SKM-1 (cell line): ENCODE data around the gene SBF2.
"Not testable (repeated sequence)": the region's sequence is repeated elsewhere in the genome, so short reads cannot be mapped to it uniquely, and the experiment has no call there.

Experiments
- DNase-seq: peaks from one replicate; lab custom pipeline; 2025; ENCODE audit not compliant: unreplicated experiment; lab: John Stamatoyannopoulos, UW

SBF2 gene

DNA sequence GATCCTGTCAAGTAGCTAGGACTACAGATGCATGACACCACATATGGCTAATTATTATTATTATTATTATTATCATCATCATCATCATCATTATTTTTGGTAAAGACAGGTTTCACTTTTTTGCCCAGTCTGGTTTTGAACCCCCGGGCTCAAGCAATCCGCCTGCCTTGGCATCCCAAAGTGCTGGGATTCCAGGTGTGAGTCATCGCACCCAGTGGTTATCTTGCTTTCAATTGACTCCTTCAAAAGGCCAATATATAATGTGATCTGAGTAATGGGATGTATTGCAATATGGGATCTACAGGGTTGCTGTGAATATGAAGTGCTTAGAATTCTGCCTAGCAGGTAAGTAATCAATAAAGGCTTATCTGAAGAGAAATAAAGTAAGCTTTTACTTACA is 221.2 kb downstream of the SBF2 start:
- no peak for DNase-seq

DNA sequence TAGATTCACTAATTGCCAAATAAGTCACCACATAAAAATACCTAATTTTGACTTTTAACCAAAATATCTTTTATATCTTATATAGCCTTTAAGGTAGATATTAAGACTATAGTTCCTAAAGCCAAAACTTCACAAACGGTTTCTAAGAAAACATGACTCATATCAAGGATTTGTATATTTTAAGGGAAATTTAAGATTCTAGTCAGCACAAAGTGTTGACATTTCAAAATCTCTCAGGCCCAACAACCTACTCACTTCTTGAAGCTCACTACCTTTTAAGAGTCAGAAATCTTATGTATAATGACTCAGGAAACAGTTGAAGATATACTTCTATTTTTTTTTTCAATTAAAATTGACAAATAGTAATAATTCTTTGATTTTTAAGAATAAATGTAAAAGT is 221.9 kb downstream of the SBF2 start:
- no peak for DNase-seq

DNA sequence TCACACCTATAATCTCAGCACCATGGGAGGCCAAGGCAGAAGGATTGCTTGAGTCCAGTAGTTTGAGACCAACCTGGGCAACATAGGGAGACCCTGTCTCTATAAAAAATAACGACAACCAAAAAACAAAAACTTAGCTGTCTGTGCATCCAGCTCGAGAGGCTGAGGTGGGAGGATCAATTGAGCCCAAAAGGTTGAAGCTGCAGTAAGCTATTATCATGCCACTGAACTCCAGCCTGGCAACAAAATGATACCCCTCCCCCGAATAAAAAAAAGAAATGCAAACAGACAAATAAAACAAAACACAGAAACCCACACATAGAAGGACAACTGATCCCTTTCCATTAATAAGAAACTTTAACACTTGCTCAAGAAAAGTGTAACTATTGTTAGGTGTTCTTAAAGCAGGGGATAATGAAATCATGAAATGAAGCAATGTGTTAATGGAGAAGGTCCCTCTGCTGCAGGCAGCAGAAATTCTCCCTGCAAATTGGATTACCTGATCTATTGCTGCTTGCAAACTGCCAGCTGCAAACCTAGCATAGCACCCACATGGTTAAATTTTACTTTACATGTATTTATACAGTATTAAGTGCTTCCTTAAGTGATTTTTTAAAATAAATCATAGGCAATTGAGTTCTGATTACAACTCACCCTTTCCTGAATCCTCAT is 226.3 kb downstream of the SBF2 start:
- no peak for DNase-seq

DNA sequence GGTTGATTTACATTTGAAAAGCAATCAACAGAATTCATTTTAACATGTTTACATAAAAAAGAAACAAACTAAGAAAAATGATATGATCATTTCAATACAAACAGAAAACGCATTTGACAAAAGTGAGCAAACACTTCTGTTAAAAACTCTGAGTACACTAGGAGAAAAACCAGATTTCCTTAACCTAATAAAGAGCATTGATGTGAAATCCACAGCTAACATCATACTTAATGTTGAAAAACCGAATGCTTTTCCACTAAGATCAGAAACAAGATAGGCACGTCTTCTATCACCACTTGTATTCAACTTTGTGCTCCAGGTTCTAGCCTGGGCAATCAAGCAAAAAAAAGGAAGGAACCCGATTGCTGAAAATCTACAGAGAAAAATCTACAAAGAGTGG is 227.6 kb downstream of the SBF2 start:
- no peak for DNase-seq

DNA sequence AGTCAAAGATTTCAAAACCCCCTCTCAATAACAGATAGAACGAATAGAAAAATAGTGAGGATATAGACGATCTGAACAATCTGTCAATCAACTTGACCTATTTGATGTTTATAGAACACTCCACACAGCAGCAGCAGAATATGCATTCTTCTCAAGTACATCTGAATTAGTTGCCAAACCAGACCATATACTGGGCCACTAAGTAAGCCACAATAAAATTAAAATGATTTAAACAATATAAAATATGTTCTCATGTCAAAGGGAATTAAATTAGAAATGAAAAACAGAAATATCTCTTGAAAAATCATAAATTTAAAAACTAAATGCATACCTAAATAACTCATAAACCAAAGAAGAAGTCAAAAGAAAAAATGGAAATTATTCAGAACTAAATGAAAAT is 229.2 kb downstream of the SBF2 start:
- no peak for DNase-seq

DNA sequence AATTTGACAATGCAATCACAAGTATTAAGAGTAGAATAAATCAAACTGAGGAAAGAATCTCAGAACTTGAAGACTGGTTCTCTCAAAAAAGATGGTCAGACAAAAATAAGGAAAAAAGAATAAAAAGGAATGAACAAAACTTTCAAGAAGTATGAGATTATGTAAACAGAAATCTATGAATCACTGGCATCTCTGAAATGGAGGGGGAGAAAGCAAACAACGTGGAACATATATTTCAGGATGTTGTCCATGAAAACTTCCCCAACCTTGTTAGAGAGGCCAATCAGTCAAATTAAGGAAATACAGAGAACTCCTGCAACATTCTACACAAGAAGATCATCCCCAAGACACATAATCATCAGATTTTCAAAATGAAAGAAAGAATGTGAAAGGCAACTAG is 235.7 kb downstream of the SBF2 start:
- DNase-seq: no peak

DNA sequence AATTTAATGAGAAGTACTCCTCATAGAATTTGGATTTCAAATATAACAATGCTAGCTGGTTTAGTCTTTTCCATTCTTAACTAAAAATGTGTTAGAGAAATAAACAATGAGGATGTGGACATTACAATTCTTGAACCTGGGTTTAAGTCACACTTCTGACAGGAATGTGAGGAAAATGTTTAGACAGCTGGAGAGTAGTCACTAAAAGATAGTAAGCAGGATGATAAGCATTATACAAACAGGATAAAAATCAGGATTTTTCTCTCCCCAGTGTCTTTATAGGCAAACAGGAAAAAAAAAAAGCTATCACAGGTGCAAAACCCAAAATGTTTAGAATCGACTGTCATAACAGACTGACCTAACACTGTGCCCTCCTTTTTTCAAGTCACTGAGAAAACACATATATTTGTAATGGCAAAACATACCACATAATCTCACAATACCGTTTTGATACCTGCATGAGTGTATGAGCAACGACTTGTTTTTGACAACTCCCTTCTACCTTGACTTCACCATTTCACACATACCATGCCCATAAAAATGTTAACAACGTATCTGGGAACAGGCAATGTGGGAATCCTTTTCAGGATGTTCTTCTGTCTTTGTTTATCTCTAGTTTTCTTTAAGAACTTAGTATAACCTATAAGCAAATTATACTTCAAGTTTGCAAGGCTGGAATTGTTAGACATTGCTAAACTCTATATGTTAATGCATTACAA is 242.0 kb downstream of the SBF2 start:
- no peak for DNase-seq

DNA sequence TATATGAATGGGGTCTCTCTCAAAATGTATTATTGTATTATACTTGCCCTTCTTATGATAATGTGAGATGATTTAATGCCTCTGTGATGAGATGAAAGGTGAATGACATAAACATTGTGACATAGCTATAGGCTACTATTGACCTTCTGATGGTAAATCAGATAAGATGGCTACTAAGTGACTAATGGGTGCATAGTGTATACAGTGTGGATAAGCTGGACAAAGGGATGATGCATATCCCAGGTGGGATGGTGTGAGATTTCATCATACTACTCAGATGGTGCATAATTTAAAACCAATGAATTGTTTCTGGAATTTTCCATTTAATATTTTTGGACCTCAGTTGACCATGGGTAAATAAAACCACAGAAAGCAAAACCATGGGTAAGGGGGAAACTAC is 243.5 kb downstream of the SBF2 start:
- no peak for DNase-seq

DNA sequence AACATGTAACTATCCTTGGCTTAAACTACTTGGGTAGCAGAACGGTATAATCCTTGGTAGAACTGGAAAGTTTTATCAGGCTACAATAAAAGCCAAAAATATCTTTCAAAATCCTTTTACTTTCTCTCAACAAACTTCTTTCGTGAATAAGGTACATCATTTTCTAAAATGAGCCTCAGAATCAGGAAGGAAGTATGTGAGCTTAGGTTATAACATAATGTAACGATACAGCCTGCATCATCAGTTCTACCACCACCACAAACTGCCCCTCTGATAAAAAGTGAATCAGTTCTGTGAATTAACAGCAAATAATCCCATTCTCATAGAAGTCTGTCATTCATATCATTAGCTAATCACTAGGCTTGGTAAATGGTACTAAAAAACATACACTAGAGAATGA is 244.3 kb downstream of the SBF2 start:
- DNase-seq: no peak

DNA sequence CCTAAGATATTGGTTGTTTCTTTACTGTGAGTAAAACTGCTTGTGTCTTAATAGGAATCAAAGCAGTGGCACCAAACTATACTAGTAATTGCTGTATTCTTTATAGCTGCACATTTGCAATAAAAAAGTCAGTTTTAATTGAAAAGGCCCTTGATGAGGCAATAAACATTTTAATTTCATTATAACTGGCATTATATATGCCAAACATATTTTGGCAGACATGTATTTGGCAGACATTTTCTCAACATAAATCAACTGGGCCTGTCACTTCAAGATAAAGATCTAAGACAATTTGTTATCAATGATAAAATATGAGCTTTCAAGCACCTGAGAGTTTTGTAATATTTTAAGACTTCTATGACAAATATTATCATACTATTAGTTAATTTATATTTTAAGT is 245.7 kb downstream of the SBF2 start:
- DNase-seq: no peak

DNA sequence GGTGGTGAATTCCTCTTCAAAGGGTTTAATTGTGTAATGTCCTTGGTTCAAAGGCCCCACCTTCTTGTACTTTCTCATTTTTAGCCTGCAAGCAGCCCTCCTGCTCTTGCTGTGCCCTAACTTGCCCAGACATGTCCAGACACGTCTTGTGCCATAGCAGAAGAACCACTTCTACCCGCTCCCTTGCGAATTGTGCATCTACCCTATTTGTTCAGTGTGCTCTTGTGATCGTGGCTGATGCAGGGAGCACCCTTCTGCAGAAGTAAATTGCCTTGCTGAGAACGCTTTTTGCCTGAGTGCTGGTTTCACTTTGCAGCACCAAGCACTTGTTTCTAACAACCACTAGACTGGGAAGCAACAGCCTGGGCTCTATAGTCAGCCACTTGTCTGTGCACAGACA is 249.4 kb downstream of the SBF2 start:
- DNase-seq: peak; percentile 92

DNA sequence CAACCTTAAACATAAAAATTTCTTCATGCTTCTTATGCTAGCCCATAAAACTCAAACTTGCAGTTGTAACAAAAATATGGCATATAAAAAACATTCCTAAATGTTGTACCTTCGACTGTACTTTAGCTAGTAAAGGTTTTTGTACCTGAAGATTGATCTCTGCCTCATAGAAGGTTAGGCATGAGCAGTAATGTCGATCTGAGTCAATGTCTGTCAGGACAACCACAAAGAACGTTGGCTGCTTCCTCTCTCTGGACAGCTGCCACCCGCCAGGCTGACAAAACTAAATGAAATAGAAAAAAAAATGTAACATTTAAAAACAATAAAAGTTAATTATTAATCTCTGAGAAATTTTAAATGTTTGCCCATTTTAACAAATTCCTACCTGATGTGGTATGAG is 251.3 kb downstream of the SBF2 start:
- no peak for DNase-seq

DNA sequence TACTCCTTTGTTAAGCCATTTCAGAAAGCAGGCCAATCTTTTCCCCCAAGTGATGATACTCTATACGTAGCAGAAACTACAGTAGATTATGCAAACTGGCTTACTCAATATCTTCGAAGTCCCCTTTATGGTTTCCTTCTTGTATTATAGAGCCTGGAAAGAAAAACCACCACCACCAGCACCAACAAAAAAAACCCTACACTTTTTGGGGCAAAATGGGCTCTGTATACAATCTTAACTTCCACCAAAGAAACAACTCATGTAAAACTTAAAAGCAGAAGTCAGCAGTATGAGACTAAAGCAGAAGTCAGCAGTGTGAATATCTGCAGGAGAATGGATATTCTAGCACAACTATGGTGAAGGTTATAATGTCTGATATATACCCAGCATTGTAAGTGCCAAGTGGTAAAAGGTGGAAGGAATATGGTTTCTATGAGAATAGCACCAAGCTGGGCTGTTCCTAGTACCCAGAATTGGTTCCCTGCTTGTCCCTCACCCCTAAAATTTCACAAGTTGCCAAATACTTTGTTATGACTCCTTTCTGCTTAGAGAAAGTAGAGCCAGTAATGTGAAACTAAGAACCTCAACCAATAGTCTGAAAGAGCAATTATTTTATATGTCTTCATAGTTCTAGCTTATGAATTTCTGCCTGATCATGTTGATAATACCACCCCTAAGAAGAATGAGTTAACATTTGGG is 252.1 kb downstream of the SBF2 start:
- DNase-seq: peak; percentile 54

DNA sequence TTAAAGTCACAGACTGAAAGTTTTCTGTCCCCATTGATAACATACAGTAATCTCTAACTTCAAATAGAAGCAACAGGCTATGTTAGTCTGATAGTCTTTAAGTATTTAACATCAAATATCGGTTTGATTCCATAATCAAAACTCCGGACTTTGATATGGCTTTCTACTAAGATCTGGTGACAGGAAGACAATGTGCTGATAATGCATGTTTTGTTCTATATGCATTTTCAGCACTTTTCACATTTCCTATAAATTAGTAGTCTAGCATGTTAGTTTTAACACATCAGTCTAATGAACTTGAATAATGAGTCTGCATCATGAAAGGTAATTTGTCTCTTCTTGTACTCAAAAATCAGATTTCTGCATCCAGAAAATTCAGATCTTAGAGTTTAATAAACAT is 252.7 kb downstream of the SBF2 start:
- no peak for DNase-seq

DNA sequence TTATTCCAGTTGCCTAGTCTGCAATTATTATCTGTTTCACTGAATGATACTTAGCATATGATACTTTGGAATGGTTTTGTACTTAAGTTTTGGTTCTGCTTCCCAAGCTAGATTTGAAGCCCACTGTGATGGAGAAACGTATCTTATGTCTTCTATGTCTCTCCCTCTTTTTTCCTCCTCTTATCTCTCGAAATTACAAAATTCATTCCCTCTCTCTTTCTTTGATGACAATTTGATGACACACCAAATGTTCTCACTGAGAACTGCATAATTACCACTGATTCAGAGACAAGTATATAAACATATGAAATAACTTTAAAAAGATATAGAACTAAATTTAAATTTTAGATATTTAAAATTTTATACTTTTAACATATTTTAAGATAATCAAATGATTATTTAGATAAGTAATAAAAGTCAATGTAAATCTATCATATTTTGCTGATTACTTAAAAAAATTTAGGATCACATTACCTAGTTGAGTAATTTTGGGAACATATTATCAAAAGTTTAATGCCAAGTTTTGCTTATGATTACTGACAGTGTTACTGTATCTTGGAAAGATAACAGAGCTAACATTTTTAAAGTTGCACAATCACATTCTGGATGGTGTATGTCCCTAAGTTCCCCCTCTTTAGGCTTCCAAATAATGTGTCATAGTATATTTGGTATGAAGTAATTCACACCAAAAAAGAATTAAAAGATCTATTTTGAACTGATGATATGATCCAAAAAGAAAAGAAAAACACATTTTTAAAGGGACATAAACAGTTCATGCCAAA is 255.3 kb downstream of the SBF2 start:
- DNase-seq: no peak

DNA sequence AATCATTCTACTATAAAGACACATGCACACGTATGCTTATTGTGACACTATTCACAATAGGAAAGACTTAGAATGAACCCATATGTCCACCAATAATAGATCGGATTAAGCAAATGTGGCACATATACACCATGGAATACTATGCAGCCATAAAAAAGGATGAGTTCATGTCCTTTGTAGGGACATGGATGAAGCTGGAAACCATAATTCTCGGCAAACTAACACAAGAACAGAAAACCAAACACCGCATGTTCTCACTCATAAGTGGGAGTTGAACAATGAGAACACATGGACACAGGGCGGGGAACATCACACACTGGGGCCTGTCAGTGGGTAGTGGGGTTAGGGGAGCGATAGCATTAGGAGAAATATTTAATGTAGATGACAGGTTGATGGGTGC is 258.1 kb downstream of the SBF2 start:
- not testable (repeated sequence) for DNase-seq

DNA sequence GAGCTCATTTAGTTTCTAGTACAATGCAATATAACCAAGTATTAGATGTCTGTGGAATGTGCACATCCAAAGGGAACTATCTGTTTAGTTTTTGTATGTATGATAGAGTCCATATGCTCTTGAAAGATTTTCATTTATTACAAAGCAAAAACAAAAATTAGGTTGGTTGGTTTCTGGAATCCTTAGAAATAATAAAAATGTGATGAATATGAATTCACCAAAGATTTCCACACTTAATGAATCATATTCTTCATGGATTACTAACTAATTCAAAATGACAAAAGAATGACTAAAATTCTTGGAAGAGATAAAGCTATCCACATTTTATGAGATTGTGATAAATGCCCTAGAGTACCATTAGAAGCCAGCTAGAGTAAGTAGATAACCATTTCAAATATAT is 261.1 kb downstream of the SBF2 start:
- no peak for DNase-seq

DNA sequence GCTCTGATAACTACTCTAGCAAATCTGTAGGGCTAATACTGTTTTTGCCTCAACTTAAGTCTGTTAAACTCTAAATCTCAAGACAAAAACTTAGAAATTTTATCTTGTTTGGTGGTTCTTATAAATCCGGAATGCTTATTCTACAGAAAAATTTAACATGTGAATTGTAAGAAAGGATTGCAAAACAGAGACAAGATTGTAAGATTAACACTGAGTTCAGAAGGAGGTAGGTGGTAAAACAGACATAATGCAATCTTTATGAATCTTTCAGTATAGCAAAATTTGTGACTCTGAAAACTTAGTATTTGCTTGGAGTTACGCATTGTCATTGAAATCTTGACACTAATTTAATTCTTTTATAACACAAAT is 263.9 kb downstream of the SBF2 start:
- no peak for DNase-seq

DNA sequence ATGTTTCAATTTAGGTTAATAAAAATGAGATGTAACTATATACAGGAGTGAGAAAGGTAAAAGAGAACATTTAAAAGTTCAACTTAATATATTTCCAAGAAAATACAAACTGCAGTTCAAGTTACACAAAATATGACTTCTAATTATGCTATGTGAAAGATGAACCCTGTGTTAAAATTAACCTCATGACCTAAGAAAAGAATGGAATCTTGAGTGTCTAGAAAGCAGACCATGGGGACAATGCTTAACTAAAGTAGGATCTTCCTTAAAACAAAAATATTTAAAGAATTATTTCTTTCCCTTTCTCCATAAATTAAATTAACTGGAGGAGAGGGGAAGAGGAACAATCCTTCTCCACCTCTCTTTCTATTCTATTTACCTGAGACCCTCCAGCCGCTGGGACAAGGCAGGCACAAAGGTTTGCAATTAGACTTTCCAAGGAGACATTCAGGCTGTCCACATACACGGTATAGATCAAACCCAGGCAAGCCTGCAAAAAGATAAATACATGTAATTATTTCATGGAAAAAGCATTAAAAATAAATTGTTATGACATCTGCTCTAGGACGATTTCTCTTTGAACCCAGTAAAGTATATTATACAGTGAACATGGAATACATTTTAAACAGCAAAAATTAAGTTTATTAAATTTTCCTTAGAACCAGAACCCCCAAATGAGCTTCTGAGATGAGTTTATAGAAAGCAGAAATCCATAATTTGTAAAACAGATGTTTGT is 264.5 kb downstream of the SBF2 start:
- DNase-seq: no peak

DNA sequence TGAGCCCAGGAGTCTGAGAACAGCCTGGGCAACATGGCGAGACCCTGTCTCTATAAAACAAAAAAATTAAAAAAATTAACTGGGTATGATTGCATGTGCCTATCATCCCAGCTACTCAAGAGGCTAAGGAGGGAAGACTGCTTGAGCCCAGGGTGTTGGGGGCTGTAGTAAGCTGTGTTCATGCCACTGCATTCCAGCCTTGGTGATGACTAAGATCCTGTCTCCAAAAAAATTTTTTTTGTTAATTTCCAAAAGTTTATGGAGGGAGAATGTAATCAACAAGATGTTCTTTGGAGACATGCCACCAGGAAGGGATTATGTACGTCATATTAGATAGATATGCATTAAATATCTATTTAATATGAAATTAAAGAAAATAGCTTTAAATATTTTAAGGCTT is 267.5 kb downstream of the SBF2 start:
- DNase-seq: no peak

DNA sequence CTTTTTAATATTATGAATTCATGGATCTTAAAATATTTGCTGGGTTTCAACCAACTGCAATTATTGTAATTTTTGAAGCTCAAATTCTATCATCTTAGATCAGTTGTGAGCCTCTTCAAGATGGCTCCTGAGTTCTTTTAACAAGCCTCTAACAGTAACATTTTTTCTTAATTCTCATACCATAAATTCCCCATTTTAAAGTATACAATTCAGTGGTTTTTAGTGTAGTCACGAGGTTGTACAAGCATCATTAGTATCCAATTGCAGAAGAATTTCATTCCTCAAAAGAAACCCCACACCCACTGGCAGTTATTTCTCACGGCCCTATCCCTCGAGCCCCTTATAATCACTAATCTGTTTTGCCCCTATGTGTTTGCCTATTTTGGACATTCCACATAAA is 270.8 kb downstream of the SBF2 start:
- no peak for DNase-seq
